BLaER1 (cell line): ENCODE data around the gene BAX.
A peak's percentile ranks its signal among the peaks of the same experiment; 100 is the strongest.

Experiments
- H3K27ac ChIP-seq: shearing (Covaris generic); formaldehyde crosslinking; 2 replicates; pipeline ENCODE4 v1.8.1; 2022
- H3K27me3 ChIP-seq: shearing (Covaris generic); formaldehyde crosslinking; 2 replicates; pipeline ENCODE4 v1.8.1; 2022
- H3K36me3 ChIP-seq: shearing (Covaris generic); formaldehyde crosslinking; 2 replicates; pipeline ENCODE4 v1.8.1; 2022
- H3K4me1 ChIP-seq: shearing (Covaris generic); formaldehyde crosslinking; 2 replicates; pipeline ENCODE4 v1.8.1; 2022
- H3K4me2 ChIP-seq: shearing (Covaris generic); formaldehyde crosslinking; 2 replicates; pipeline ENCODE4 v1.8.1; 2022
- H3K4me3 ChIP-seq: shearing (Covaris generic); formaldehyde crosslinking; 2 replicates; pipeline ENCODE4 v1.8.1; 2022
- H3K9ac ChIP-seq: shearing (Covaris generic); formaldehyde crosslinking; 2 replicates; pipeline ENCODE4 v1.8.1; 2022
- H3K9me3 ChIP-seq: shearing (Covaris generic); formaldehyde crosslinking; 2 replicates; pipeline ENCODE4 v1.8.1; 2022
- H4K20me1 ChIP-seq: shearing (Covaris generic); formaldehyde crosslinking; 2 replicates; pipeline ENCODE4 v1.8.1; 2022
- Cebpa-rat ChIP-seq: shearing (Covaris generic); IDR thresholded peaks from 2 replicates; pipeline ENCODE4 v1.8.1; 2022

Gene BAX

DNA sequence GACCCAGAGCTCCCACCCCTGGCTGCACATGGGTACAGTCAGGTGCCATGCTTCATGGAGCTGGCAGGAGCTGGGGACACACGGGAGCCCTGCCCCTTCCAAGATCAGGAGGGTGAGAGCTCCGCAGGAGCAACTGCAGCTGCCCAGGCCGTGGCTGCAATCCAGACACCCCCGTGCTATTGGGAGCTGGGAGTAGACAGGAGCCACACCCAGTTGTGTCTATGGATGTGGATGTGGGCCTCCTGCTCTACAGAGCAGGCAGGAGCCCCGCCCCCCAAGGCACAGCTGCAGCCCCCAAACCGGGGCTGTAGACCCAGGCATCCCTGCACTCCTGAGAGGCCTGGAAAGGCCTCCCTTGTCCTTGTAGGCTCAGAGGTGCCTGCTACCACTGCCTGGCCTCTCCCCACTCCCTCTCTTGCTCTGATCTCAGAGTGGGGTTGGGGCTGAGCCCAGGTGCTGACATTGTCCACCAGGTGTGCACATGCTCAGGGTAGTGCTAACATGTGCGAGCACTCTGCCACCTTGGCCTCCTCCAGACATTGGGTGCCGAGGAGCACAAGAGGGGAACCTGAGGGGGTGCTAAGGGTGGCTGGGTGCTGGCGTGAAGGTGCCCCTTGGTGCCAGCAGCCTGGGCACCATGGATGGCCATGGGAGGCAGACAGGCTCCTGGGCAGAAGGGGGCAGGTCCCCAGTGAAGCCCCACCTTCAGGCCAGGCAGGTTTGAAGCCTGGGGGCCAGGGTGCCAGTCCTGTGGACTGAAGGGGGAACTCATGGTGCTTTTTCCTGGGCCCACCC, 8.0 kb upstream of the BAX start:
- no peak for TF ChIP-seq Cebpa-rat
- peak overlapping the region; percentile 30; the same call in 1 of the 2 replicates for H3K4me3 ChIP-seq
- no peak overlapping the region for H3K27ac ChIP-seq
- no peak overlapping the region for H3K4me2 ChIP-seq
- peaks cover 37% of the 10 kb centered on the region for H3K9me3 ChIP-seq
- H3K27me3 ChIP-seq = no peaks in the 10 kb centered on the region
- no peak overlapping the region for H3K9ac ChIP-seq
- H3K36me3 ChIP-seq = peaks cover 14% of the 10 kb centered on the region; the same call in 1 of the 2 replicates
- peaks cover 50% of the 10 kb centered on the region for H3K4me1 ChIP-seq
- H4K20me1 ChIP-seq = no peaks in the 10 kb centered on the region

DNA sequence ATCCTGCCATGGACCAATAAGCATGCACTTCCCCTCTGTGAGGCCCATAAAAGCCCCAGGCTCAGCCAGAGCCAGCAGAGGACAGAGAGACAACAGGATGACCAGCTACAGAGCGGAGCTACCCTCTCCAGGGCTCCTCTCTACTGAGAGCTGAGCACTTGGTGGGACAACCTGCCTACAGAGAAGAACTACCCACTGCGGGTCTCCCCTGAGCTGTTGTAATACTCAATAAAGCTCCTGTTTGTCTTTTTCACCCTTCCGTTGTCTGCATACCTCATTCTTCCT, 7.5 kb upstream of the BAX start:
- Histone ChIP-seq H3K9ac (no peak overlapping the region), H3K36me3 (peaks cover 13% of the 10 kb centered on the region; the same call in 1 of the 2 replicates), H3K4me3 (peak overlapping the region; percentile 30; the same call in 1 of the 2 replicates), H3K27me3 (no peaks in the 10 kb centered on the region), H3K9me3 (peaks cover 36% of the 10 kb centered on the region), H4K20me1 (no peaks in the 10 kb centered on the region), H3K4me1 (peaks cover 55% of the 10 kb centered on the region), H3K4me2 (no peak overlapping the region), H3K27ac (no peak overlapping the region)
- no peak for TF ChIP-seq Cebpa-rat

DNA sequence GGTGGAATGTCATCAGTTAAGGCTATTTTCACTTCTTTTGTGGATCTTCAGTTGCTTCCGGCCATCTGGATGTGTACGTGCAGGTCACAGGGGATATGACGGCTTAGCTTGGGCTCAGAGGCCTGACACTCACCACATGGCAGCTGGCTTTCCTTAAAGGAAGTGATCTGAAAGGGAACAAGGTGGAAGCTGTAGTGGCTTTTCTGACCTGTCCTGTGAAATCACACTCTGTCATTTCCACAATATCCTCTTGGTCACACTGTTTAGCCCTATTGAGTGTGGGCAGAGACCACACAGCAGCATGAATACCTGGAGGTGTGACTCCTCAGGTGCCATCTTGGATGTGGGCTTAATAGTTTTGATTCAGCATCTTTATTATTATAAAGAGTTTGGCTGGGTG, 4.5 kb upstream of the BAX start:
- TF ChIP-seq Cebpa-rat = no peak
- no peak overlapping the region for H3K4me3 ChIP-seq
- H3K27ac ChIP-seq = peak overlapping the region; percentile 78
- H3K9me3 ChIP-seq = peaks cover 36% of the 10 kb centered on the region
- H3K4me2 ChIP-seq = peak overlapping the region; percentile 73
- H3K4me1 ChIP-seq = peaks cover 56% of the 10 kb centered on the region
- peak overlapping the region; percentile 52; the same call in 1 of the 2 replicates for H3K9ac ChIP-seq
- peaks cover under 1% of the 10 kb centered on the region; the same call in 1 of the 2 replicates for H4K20me1 ChIP-seq
- peaks cover 11% of the 10 kb centered on the region; the same call in 1 of the 2 replicates for H3K36me3 ChIP-seq
- H3K27me3 ChIP-seq = no peaks in the 10 kb centered on the region

- no peak for TF ChIP-seq Cebpa-rat
- Histone ChIP-seq H4K20me1 (peaks cover 9% of the 10 kb centered on the region; the same call in 1 of the 2 replicates), H3K36me3 (peaks cover 13% of the 10 kb centered on the region), H3K9ac (no peak overlapping the region; the same call in 1 of the 2 replicates), H3K4me3 (no peak overlapping the region), H3K27me3 (no peaks in the 10 kb centered on the region), H3K4me2 (peak overlapping the region; percentile 73), H3K9me3 (peaks cover 36% of the 10 kb centered on the region), H3K27ac (peak overlapping the region; percentile 78), H3K4me1 (peaks cover 62% of the 10 kb centered on the region)
Measured at GRCh38 chr19:48950830-48951519, 3.7 kb upstream of the BAX start.

- no peak for TF ChIP-seq Cebpa-rat
- Histone ChIP-seq H3K27me3 (no peaks in the 10 kb centered on the region), H3K27ac (no peak overlapping the region), H3K4me2 (no peak overlapping the region), H3K4me1 (peaks cover 68% of the 10 kb centered on the region), H3K9me3 (peaks cover 14% of the 10 kb centered on the region), H3K4me3 (no peak overlapping the region), H4K20me1 (peaks cover 12% of the 10 kb centered on the region; the same call in 1 of the 2 replicates), H3K9ac (no peak overlapping the region), H3K36me3 (peaks cover 18% of the 10 kb centered on the region)
Measured at GRCh38 chr19:48953141-48953540, 1.5 kb upstream of the BAX start.

GRCh38 chr19:48953990-48954594, 583 bp upstream of the BAX start:
- H3K9me3 ChIP-seq = peaks cover 5% of the 10 kb centered on the region
- TF ChIP-seq Cebpa-rat = no peak
- H3K27ac ChIP-seq = peak overlapping the region; percentile 98
- H3K4me3 ChIP-seq = peak overlapping the region; percentile 92
- peaks cover 67% of the 10 kb centered on the region for H3K4me1 ChIP-seq
- peak overlapping the region; percentile 90 for H3K4me2 ChIP-seq
- peaks cover 21% of the 10 kb centered on the region for H3K36me3 ChIP-seq
- peaks cover 12% of the 10 kb centered on the region; the same call in 1 of the 2 replicates for H4K20me1 ChIP-seq
- H3K9ac ChIP-seq = peak overlapping the region; percentile 98; the same call in 1 of the 2 replicates
- H3K27me3 ChIP-seq = no peaks in the 10 kb centered on the region

GRCh38 chr19:48955308-48955958, 758 bp downstream of the BAX start:
- Histone ChIP-seq H3K27me3 (no peaks in the 10 kb centered on the region), H4K20me1 (peaks cover 12% of the 10 kb centered on the region; the same call in 1 of the 2 replicates), H3K4me2 (peak overlapping the region; percentile 90), H3K9ac (peak overlapping the region; percentile 98), H3K4me1 (peaks cover 62% of the 10 kb centered on the region), H3K9me3 (no peaks in the 10 kb centered on the region), H3K36me3 (peaks cover 21% of the 10 kb centered on the region), H3K27ac (peak overlapping the region; percentile 98), H3K4me3 (peak overlapping the region; percentile 92)
- no peak for TF ChIP-seq Cebpa-rat

DNA sequence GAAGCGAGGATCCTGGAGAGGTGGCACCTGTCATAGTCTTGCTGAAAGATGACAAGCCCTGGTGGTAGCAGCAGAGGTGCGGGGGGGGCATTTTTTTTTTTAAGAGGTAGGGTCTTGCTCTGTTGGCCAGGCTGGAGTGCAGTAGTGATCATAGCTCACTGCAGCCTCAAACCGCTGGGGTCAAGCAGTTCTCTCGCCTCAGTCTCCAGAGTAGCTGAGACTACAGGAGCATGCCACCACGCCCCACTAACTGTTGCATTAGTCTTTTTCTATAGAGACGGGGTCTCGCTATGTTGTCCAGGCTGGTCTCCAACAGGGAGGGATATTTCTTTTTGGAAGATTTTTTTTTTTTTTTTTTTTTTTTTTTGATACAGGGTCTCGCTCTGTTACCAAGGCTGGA, 3.3 kb downstream of the BAX start:
- Histone ChIP-seq H3K9ac (no peak overlapping the region), H3K4me1 (peaks cover 54% of the 10 kb centered on the region)
- TF ChIP-seq Cebpa-rat = no peak

More for the DNA sequence above, 3.3 kb downstream of the BAX start:
- no peaks in the 10 kb centered on the region for H3K9me3 ChIP-seq
- no peak overlapping the region for H3K27ac ChIP-seq
- H4K20me1 ChIP-seq = peaks cover 12% of the 10 kb centered on the region; the same call in 1 of the 2 replicates
- no peaks in the 10 kb centered on the region for H3K27me3 ChIP-seq
- H3K4me3 ChIP-seq = no peak overlapping the region
- peaks cover 26% of the 10 kb centered on the region for H3K36me3 ChIP-seq
- H3K4me2 ChIP-seq = no peak overlapping the region
